GM19455 (cell line): ENCODE results near the gene GFAP.
"Not testable (repeated sequence)": the region's sequence is repeated elsewhere in the genome, so short reads cannot be mapped to it uniquely, and the experiment has no call there.

Experiments used
- ATAC-seq: cut with Tn5 transposase; IDR thresholded peaks from one replicate; pipeline ENCODE4 v1.9.1; 2021; ENCODE audit not compliant: unreplicated experiment

Gene GFAP

GRCh38 chr17:44915321-44915726 is at the start of gene GFAP:
Gene GFAP, minus strand, starts transcription at chr17:44915500. Its CDS starts 14 bp downstream, at chr17:44915486.
- no peak for ATAC-seq

GRCh38 chr17:44961921-44962350 is 46.6 kb upstream of the GFAP start:
- ATAC-seq: no peak

GRCh38 chr17:44960691-44961090 is 45.4 kb upstream of the GFAP start:
- ATAC-seq: no peak

GRCh38 chr17:44959821-44960531 is 44.7 kb upstream of the GFAP start:
- no peak for ATAC-seq

- no peak for ATAC-seq
Observed at GRCh38 chr17:44956998-44957981, 42.0 kb upstream of the GFAP start.

GRCh38 chr17:44955674-44956425 is 40.5 kb upstream of the GFAP start:
- ATAC-seq: no peak

- no peak for ATAC-seq
Observed at GRCh38 chr17:44952946-44953475, 37.7 kb upstream of the GFAP start.

- no peak for ATAC-seq
Observed at GRCh38 chr17:44948315-44948795, 33.1 kb upstream of the GFAP start.

- peak; percentile 92 for ATAC-seq
Observed at GRCh38 chr17:44947461-44948314, 32.4 kb upstream of the GFAP start, which contains the start of gene KIF18B. Gene KIF18B, minus strand, starts transcription at chr17:44947773. Its CDS starts 11,429 bp downstream, at chr17:44936344.

GRCh38 chr17:44945652-44946051 is 30.4 kb upstream of the GFAP start:
- ATAC-seq: not testable (repeated sequence)

GRCh38 chr17:44942456-44942855 is 27.2 kb upstream of the GFAP start:
- no peak for ATAC-seq

- ATAC-seq: no peak
Observed at GRCh38 chr17:44941712-44942331, 26.5 kb upstream of the GFAP start.

- no peak for ATAC-seq
Observed at GRCh38 chr17:44940768-44941167, 25.5 kb upstream of the GFAP start.

- ATAC-seq: no peak
Observed at GRCh38 chr17:44940317-44940716, 25.0 kb upstream of the GFAP start.

GRCh38 chr17:44935116-44935515 is 19.8 kb upstream of the GFAP start:
- ATAC-seq: no peak

GRCh38 chr17:44934745-44935105 is 19.4 kb upstream of the GFAP start:
- ATAC-seq: no peak

GRCh38 chr17:44933824-44934744 is 18.8 kb upstream of the GFAP start:
- ATAC-seq: no peak

- no peak for ATAC-seq
Observed at GRCh38 chr17:44932787-44933097, 17.4 kb upstream of the GFAP start.
